ENCODE data around the gene GP2.
"Not testable (repeated sequence)": the region's sequence is repeated elsewhere in the genome, so short reads cannot be mapped to it uniquely, and the experiment has no call there.

The GP2 gene

GRCh38 chr16:20323591-20324117 lies 3.7 kb downstream of the GP2 start:
- H2AFZ ChIP-seq (ENCODE audit: low read length), result no peak overlapping the region
- no peaks in the 10 kb centered on the region for H3K79me2 ChIP-seq (ENCODE audit: insufficient read depth, low read length)
- no peaks in the 10 kb centered on the region for H3K36me3 ChIP-seq (ENCODE audit: insufficient read depth, low read length)
- H3K4me2 ChIP-seq (ENCODE audit: low read length), result no peak overlapping the region
- H3F3A ChIP-seq (ENCODE audit: insufficient read depth, low read length), result no peaks in the 10 kb centered on the region
- no peak overlapping the region for H3K9ac ChIP-seq (ENCODE audit: low read length)
- TF ChIP-seq EZH2 (IDR thresholded peaks at IDR 0.05; ENCODE audit: borderline replicate concordance, low read length), result no peak
- TF ChIP-seq, protein P1, sequence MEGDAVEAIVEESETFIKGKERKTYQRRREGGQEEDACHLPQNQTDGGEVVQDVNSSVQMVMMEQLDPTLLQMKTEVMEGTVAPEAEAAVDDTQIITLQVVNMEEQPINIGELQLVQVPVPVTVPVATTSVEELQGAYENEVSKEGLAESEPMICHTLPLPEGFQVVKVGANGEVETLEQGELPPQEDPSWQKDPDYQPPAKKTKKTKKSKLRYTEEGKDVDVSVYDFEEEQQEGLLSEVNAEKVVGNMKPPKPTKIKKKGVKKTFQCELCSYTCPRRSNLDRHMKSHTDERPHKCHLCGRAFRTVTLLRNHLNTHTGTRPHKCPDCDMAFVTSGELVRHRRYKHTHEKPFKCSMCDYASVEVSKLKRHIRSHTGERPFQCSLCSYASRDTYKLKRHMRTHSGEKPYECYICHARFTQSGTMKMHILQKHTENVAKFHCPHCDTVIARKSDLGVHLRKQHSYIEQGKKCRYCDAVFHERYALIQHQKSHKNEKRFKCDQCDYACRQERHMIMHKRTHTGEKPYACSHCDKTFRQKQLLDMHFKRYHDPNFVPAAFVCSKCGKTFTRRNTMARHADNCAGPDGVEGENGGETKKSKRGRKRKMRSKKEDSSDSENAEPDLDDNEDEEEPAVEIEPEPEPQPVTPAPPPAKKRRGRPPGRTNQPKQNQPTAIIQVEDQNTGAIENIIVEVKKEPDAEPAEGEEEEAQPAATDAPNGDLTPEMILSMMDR (IDR thresholded peaks at IDR 0.05; ENCODE audit: low read length), result no peak
- H4K20me1 ChIP-seq (ENCODE audit: insufficient read depth, low read length), result no peaks in the 10 kb centered on the region
- H3K9me2 ChIP-seq (ENCODE audit: low read depth, low read length), result no peaks in the 10 kb centered on the region
- H3K27ac ChIP-seq (ENCODE audit: low read depth, low read length, poor library complexity, severe bottlenecking), result no peak overlapping the region
- H3K4me3 ChIP-seq (ENCODE audit: low read depth, low read length, poor library complexity, severe bottlenecking), result no peak overlapping the region
- no peaks in the 10 kb centered on the region for H3K9me3 ChIP-seq (ENCODE audit: low read length)
- no peaks in the 10 kb centered on the region for H3K4me1 ChIP-seq (ENCODE audit: insufficient read depth, low read length, severe bottlenecking)
- no peaks in the 10 kb centered on the region for H3K27me3 ChIP-seq (ENCODE audit: insufficient read depth, low read length)

DNA sequence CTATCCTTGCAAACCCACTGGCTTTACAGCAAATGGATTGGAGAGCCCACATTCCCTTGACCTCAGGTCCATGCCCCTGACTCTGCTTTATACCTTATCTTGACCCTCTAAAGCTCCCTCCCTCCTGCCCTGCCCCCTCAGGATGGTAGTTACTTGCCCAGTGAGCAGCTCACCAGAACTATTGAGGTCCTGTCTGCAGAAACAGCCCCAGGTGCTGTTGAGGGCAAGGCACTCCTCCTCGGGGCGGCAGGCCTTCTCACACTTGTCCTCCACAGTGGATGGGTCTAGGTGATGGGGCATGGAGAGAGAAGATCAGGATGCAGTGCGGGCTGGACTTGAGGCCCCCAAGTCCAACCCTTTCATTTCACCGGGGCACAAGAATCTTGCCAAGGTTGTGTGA lies 4.6 kb downstream of the GP2 start:
- Histone ChIP-seq H3K4me2 (ENCODE audit: low read length) (no peak overlapping the region), H3K4me3 (ENCODE audit: low read depth, low read length, poor library complexity, severe bottlenecking) (no peak overlapping the region), H2AFZ (ENCODE audit: low read length) (no peak overlapping the region), H3K4me1 (ENCODE audit: insufficient read depth, low read length, severe bottlenecking) (no peaks in the 10 kb centered on the region), H3K27me3 (ENCODE audit: insufficient read depth, low read length) (no peaks in the 10 kb centered on the region), H3K36me3 (ENCODE audit: insufficient read depth, low read length) (no peaks in the 10 kb centered on the region), H3F3A (ENCODE audit: insufficient read depth, low read length) (no peaks in the 10 kb centered on the region), H4K20me1 (ENCODE audit: insufficient read depth, low read length) (no peaks in the 10 kb centered on the region), H3K9me3 (ENCODE audit: low read length) (no peaks in the 10 kb centered on the region), H3K27ac (ENCODE audit: low read depth, low read length, poor library complexity, severe bottlenecking) (no peak overlapping the region), H3K9ac (ENCODE audit: low read length) (no peak overlapping the region), H3K9me2 (ENCODE audit: low read depth, low read length) (no peaks in the 10 kb centered on the region), H3K79me2 (ENCODE audit: insufficient read depth, low read length) (no peaks in the 10 kb centered on the region)
- TF ChIP-seq EZH2 (IDR thresholded peaks at IDR 0.05; ENCODE audit: borderline replicate concordance, low read length), result no peak
- TF ChIP-seq, protein P1 (IDR thresholded peaks at IDR 0.05; ENCODE audit: low read length), result no peak

- no peaks in the 10 kb centered on the region for H3K4me1 ChIP-seq (ENCODE audit: insufficient read depth, low read length, severe bottlenecking)
- H3K27me3 ChIP-seq (ENCODE audit: insufficient read depth, low read length), result no peaks in the 10 kb centered on the region
These were observed 5.6 kb downstream of the GP2 start for GRCh38 chr16:20321671-20322070.

DNA sequence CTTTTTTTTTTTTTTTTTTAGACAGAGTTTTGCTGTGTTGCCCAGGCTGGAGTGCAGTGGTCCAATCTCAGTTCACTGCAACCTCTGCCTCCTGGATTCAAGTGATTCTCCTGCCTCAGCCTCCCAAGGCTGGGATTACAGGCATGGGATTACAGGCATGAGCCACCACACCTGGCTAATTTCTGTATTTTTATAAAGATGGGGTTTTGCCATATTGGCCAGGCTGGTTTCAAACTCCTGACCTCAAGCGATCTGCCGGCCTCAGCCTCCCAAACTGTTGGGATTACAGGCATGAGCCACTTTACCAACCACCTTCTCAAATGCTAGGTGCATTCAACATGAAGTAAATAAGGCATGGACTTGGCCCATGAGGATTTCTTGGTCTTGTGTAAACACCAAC lies 6.3 kb downstream of the GP2 start:
- not testable (repeated sequence) for H3K27ac ChIP-seq (ENCODE audit: low read depth, low read length, poor library complexity, severe bottlenecking); H4K20me1 ChIP-seq (ENCODE audit: insufficient read depth, low read length); H3K36me3 ChIP-seq (ENCODE audit: insufficient read depth, low read length); H3K4me3 ChIP-seq (ENCODE audit: low read depth, low read length, poor library complexity, severe bottlenecking); H3K27me3 ChIP-seq (ENCODE audit: insufficient read depth, low read length); H3K4me2 ChIP-seq (ENCODE audit: low read length); H3K4me1 ChIP-seq (ENCODE audit: insufficient read depth, low read length, severe bottlenecking); H3F3A ChIP-seq (ENCODE audit: insufficient read depth, low read length); H3K9me2 ChIP-seq (ENCODE audit: low read depth, low read length); H3K9ac ChIP-seq (ENCODE audit: low read length); H3K79me2 ChIP-seq (ENCODE audit: insufficient read depth, low read length); H3K9me3 ChIP-seq (ENCODE audit: low read length); H2AFZ ChIP-seq (ENCODE audit: low read length)

More at GRCh38 chr16:20321671-20322070, 5.6 kb downstream of the GP2 start:
- no peaks in the 10 kb centered on the region for H3K79me2 ChIP-seq (ENCODE audit: insufficient read depth, low read length)
- no peak for TF ChIP-seq EZH2 (IDR thresholded peaks at IDR 0.05; ENCODE audit: borderline replicate concordance, low read length)
- TF ChIP-seq, protein P1 (IDR thresholded peaks at IDR 0.05; ENCODE audit: low read length), result no peak
- H3K4me3 ChIP-seq (ENCODE audit: low read depth, low read length, poor library complexity, severe bottlenecking), result no peak overlapping the region
- no peak overlapping the region for H3K27ac ChIP-seq (ENCODE audit: low read depth, low read length, poor library complexity, severe bottlenecking)
- H3K4me2 ChIP-seq (ENCODE audit: low read length), result no peak overlapping the region
- no peaks in the 10 kb centered on the region for H4K20me1 ChIP-seq (ENCODE audit: insufficient read depth, low read length)
- H3F3A ChIP-seq (ENCODE audit: insufficient read depth, low read length), result no peaks in the 10 kb centered on the region
- H3K36me3 ChIP-seq (ENCODE audit: insufficient read depth, low read length), result no peaks in the 10 kb centered on the region
- no peak overlapping the region for H2AFZ ChIP-seq (ENCODE audit: low read length)
- no peaks in the 10 kb centered on the region for H3K9me2 ChIP-seq (ENCODE audit: low read depth, low read length)
- no peak overlapping the region for H3K9ac ChIP-seq (ENCODE audit: low read length)
- H3K9me3 ChIP-seq (ENCODE audit: low read length), result no peaks in the 10 kb centered on the region

Data from OCI-LY1 (cell line).